Transverse colon (tissue), 3 donors: ENCODE results near the gene UBE2O.
"Not testable (repeated sequence)": the region's sequence is repeated elsewhere in the genome, so short reads cannot be mapped to it uniquely, and the experiment has no call there.

Experiments used
- POLR2A ChIP-seq: fragments of 450-650 bp; IDR thresholded peaks from one replicate; pipeline ENCODE4 v1.6.1; 2016; ENCODE audit warnings: antibody characterized with exemption, mild to moderate bottlenecking, moderate library complexity
- TF ChIP-seq, protein P1 (sequence below), 5 experiments: fragments of 200-600 bp in 3 of 5; fragments of 450-650 bp in 2 of 5; sonication (generic) in 3 of 5; IDR thresholded peaks; 1 replicate in 2 of 5; 2 replicates in 3 of 5; pipeline ENCODE4 v1.5.1; 2016 to 2017; ENCODE audit warnings: antibody characterized with exemption in 5 of 5, inconsistent platforms in 3 of 5, mild to moderate bottlenecking in 2 of 5, moderate library complexity in 1 of 5

DNA sequence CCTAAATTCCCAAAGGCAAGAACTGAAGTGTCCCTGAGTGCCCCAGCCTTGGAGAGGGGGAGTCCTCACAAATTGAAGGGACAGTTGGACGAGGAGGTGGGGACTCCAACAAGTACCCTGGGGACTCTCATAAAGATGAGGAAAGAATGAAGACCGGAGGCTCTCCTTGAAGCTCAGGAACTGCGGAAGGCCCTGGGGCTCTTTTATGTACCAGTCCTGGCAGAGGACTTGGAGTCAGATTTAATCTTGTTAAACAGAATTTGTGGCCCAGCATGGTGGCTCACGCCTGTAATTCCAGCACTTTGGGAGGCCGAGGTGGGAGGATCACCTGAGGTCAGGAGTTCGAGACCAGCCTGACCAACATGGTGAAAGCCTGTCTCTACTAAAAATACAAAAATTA lies 93.2 kb downstream of the UBE2O start:
- TF ChIP-seq, protein P1, sequence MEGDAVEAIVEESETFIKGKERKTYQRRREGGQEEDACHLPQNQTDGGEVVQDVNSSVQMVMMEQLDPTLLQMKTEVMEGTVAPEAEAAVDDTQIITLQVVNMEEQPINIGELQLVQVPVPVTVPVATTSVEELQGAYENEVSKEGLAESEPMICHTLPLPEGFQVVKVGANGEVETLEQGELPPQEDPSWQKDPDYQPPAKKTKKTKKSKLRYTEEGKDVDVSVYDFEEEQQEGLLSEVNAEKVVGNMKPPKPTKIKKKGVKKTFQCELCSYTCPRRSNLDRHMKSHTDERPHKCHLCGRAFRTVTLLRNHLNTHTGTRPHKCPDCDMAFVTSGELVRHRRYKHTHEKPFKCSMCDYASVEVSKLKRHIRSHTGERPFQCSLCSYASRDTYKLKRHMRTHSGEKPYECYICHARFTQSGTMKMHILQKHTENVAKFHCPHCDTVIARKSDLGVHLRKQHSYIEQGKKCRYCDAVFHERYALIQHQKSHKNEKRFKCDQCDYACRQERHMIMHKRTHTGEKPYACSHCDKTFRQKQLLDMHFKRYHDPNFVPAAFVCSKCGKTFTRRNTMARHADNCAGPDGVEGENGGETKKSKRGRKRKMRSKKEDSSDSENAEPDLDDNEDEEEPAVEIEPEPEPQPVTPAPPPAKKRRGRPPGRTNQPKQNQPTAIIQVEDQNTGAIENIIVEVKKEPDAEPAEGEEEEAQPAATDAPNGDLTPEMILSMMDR (IDR thresholded peaks at IDR 0.05), result not testable (repeated sequence)
- not testable (repeated sequence) for TF ChIP-seq POLR2A
